ENCODE data around the gene ETV2.

- no peak for TF ChIP-seq CTCF (IDR thresholded peaks at IDR 0.05)
- no peak for TF ChIP-seq POLR2A (IDR thresholded peaks at IDR 0.05)
These were observed 21.5 kb upstream of the ETV2 start for GRCh38 chr19:35620001-35620400.

Measured in body of pancreas (tissue), 4 donors.